Measurements from ENCODE around the gene DPP9. TPM values are rescaled to one million over a fixed set of nuclear protein-coding genes. Genes with fewer than 3 reads are reported as not detected.
A peak's percentile ranks its signal among the peaks of the same experiment; 100 is the strongest.

DPP9 gene
- polyA plus RNA-seq, 3 donors: 12.6 to 23.8 (median 13.9) TPM

DNA sequence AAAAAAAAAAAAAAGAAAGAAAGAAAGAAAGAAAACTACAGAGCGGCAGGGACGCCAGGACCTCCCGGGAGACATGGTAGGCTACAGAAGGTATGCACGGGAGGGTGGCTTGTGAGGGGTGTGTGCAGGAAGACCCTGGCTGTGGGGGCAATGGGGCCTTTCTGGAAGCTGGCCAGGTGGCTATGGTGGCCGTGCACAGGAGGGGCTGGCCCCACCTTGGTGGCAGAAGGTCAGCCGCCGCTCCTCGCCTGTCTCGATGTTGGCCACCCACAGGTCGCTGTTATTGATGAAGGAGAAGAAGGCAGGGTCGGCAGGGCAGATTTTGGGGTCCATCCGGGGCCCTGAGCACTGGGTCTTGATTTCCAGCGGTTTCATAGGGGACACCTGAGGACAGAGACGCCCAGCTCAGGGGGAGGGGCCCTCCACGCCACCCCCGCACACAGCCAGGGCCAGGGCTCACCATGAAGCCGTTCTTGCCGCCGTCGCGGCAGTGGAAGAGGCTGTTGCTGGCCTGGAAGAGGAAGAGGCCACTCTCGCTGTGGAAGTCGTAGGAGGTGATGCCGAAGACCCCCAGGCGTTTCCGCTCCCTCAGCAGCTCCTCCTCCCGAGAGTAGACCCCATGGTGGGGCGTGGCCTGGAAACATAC, 19.8 kb downstream of the DPP9 start:
- Histone ChIP-seq H3K36me3 (replicated peaks in 1 of 2; ENCODE audit: control insufficient read depth in 1 of 2, insufficient read depth in 2 of 2, low read length in 2 of 2) (peaks cover 75 to 93% of the 10 kb centered on the region in 2 donors), H3K27me3 (ENCODE audit: control insufficient read depth in 2 of 2, insufficient read depth in 2 of 2, low read length in 2 of 2) (no peaks in the 10 kb centered on the region), H3K4me3 (replicated peaks in 1 of 3; ENCODE audit: low read depth in 2 of 3, low read length in 3 of 3) (no peak overlapping the region), H2AFZ (ENCODE audit: insufficient read depth, low read depth, low read length, poor library complexity, severe bottlenecking) (no peak overlapping the region), H3K4me1 (ENCODE audit: control insufficient read depth in 1 of 2, insufficient read depth in 2 of 2, low read length in 2 of 2) (no peaks in the 10 kb centered on the region), H3K79me2 (ENCODE audit: insufficient read depth, low read length) (no peaks in the 10 kb centered on the region), H3K9me3 (replicated peaks in 1 of 2; ENCODE audit: control insufficient read depth in 1 of 2, insufficient read depth in 1 of 2, low read length in 2 of 2) (no peaks in the 10 kb centered on the region), H3K27ac (ENCODE audit: low read depth in 1 of 2, low read length in 2 of 2) (no peak overlapping the region), H3K9ac (ENCODE audit: insufficient read depth, low read length, poor library complexity, severe bottlenecking) (no peak overlapping the region), H3K4me2 (replicated peaks; ENCODE audit: extremely low read depth, low read length, poor library complexity, severe bottlenecking) (no peak overlapping the region), H4K20me1 (ENCODE audit: insufficient read depth, low read length) (peaks cover 7% of the 10 kb centered on the region)
- intact Hi-C loops (cut with micrococcal nuclease): no loop called here
- DNase-seq: no peak
- H3K4me3 Mint-ChIP-seq: no peak overlapping the region
- no peak overlapping the region for H3K27ac Mint-ChIP-seq
- H3K4me1 Mint-ChIP-seq: no peaks in the 10 kb centered on the region
- peaks cover 65 to 92% of the 10 kb centered on the region in 2 donors for H3K36me3 Mint-ChIP-seq
- H3K9me3 Mint-ChIP-seq: no peaks in the 10 kb centered on the region
- TF ChIP-seq, protein P1, sequence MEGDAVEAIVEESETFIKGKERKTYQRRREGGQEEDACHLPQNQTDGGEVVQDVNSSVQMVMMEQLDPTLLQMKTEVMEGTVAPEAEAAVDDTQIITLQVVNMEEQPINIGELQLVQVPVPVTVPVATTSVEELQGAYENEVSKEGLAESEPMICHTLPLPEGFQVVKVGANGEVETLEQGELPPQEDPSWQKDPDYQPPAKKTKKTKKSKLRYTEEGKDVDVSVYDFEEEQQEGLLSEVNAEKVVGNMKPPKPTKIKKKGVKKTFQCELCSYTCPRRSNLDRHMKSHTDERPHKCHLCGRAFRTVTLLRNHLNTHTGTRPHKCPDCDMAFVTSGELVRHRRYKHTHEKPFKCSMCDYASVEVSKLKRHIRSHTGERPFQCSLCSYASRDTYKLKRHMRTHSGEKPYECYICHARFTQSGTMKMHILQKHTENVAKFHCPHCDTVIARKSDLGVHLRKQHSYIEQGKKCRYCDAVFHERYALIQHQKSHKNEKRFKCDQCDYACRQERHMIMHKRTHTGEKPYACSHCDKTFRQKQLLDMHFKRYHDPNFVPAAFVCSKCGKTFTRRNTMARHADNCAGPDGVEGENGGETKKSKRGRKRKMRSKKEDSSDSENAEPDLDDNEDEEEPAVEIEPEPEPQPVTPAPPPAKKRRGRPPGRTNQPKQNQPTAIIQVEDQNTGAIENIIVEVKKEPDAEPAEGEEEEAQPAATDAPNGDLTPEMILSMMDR (IDR thresholded peaks at IDR 0.05): no peak
- 97% methylated on average over 20 of the region's 28 CpGs for WGBS (ENCODE audit: insufficient coverage)
- H3K27me3 Mint-ChIP-seq (ENCODE audit: low read depth in 3 of 3): peaks cover 0 to 2% (median 0%) of the 10 kb centered on the region in 3 donors

DNA sequence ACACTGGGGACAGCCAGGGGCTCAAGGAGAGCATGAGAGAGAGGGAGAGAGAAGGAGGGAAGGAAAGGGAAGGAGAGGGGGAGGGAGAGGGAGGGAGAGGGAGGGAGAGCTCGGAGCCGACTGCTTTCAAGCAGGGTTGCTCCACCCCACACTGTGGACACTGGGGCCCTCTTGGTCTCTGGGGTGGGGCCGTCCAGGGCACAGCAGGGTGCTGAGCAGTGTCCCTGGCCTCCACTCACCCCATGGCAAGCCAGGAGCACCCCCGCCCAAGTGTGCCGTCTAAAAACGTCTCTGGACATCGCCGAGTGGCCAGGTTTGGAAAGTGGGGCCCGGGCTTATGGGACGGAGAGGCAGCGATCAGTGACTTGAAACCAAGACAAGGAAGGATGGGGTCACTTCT, 20.9 kb downstream of the DPP9 start:
- peaks cover 62 to 92% of the 10 kb centered on the region in 2 donors for H3K36me3 Mint-ChIP-seq
- no peak overlapping the region for H3K4me2 ChIP-seq (replicated peaks; ENCODE audit: extremely low read depth, low read length, poor library complexity, severe bottlenecking)
- TF ChIP-seq, protein P1 (IDR thresholded peaks at IDR 0.05): no peak
- no peaks in the 10 kb centered on the region for H3K4me1 ChIP-seq (ENCODE audit: control insufficient read depth in 1 of 2, insufficient read depth in 2 of 2, low read length in 2 of 2)
- H3K9me3 Mint-ChIP-seq: no peaks in the 10 kb centered on the region
- H3K27ac Mint-ChIP-seq: peak overlapping the region in 1 of 7 donors; percentile 26
- H3K27me3 ChIP-seq (ENCODE audit: control insufficient read depth in 2 of 2, insufficient read depth in 2 of 2, low read length in 2 of 2): no peaks in the 10 kb centered on the region
- peaks cover 79 to 93% of the 10 kb centered on the region in 2 donors for H3K36me3 ChIP-seq (replicated peaks in 1 of 2; ENCODE audit: control insufficient read depth in 1 of 2, insufficient read depth in 2 of 2, low read length in 2 of 2)
- H3K4me3 Mint-ChIP-seq: no peak overlapping the region
- H3K4me3 ChIP-seq (replicated peaks in 1 of 3; ENCODE audit: low read depth in 2 of 3, low read length in 3 of 3): no peak overlapping the region
- no peak overlapping the region for H3K9ac ChIP-seq (ENCODE audit: insufficient read depth, low read length, poor library complexity, severe bottlenecking)
- H3K79me2 ChIP-seq (ENCODE audit: insufficient read depth, low read length): no peaks in the 10 kb centered on the region
- no peak overlapping the region for H2AFZ ChIP-seq (ENCODE audit: insufficient read depth, low read depth, low read length, poor library complexity, severe bottlenecking)
- intact Hi-C loops (cut with micrococcal nuclease): no loop called here
- no peaks in the 10 kb centered on the region for H3K4me1 Mint-ChIP-seq
- DNase-seq: no peak
- no peak overlapping the region for H3K27ac ChIP-seq (ENCODE audit: low read depth in 1 of 2, low read length in 2 of 2)
- peaks cover 0 to 2% (median 0%) of the 10 kb centered on the region in 3 donors for H3K27me3 Mint-ChIP-seq (ENCODE audit: low read depth in 3 of 3)
- H4K20me1 ChIP-seq (ENCODE audit: insufficient read depth, low read length): no peaks in the 10 kb centered on the region
- H3K9me3 ChIP-seq (replicated peaks in 1 of 2; ENCODE audit: control insufficient read depth in 1 of 2, insufficient read depth in 1 of 2, low read length in 2 of 2): no peaks in the 10 kb centered on the region
- WGBS (ENCODE audit: insufficient coverage): 95% methylated on average over 9 of the region's 11 CpGs

All from CD14-positive monocyte (primary cell).